Cardiac septum (tissue), 1 donor: ENCODE measurements around the gene MGST2. TPM values are rescaled to one million over a fixed set of nuclear protein-coding genes. Genes with fewer than 3 reads are reported as not detected.

Source experiments
- DNase-seq: peaks from one replicate; pipeline ENCODE4 v3.0.0-alpha.2; 2020; ENCODE audit warnings: low spot score
- intact Hi-C: fragments of 100-400 bp; cut with DNase I; formaldehyde crosslinking; loops from one replicate; pipeline ENCODE4 v1.14.0; 2022
- total RNA-seq: library from RNA; stranded (reverse); fragmentation: NEBNext Ultra II Directional; extraction: Animal tissue kit (Norgen Biotek cat#: 25700); gene quantifications from one replicate; pipeline ENCODE4 v1.2.1, GENCODE V29; 2021
- donor health status: DM: no; HTN: no; CAD: no.

Gene MGST2
- total RNA-seq, 1 donor from 2014 or later, result 90.7 TPM

GRCh38 chr4:139665079-139665689, 435 bp upstream of the MGST2 start:
- no peak for DNase-seq
- intact Hi-C loops, result no loop called here

DNA sequence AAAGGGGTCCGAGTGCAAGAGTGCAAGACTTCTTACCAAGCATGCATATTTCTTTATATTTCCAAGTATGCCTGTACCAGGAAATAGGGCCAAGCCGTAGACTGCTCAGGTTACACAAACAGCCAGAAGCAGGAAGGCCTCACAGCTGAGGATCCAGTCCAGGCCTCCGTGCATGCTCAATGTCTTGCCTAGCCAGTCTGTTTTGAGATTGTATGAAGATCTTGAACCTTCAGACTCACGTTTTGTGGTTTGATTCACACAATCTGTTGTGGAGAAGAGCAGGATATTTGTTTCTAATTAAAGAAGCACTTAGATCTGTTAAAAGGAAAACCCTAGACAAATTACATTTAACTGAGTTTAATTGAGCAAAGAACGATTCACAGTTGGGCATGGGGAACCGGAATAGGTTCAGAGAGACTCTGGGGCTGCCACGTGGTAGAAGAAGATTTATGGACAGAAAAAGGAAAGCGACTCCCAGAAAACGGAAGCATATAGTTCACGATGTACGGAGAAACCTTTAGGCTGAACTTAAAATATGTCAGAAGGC, 1.2 kb downstream of the MGST2 start:
- intact Hi-C loops, result loop anchor here (2.0 kb wide), 1 partner anchor 68 kb away; no protein-coding TSS in a partner anchor
- DNase-seq, result no peak

DNA sequence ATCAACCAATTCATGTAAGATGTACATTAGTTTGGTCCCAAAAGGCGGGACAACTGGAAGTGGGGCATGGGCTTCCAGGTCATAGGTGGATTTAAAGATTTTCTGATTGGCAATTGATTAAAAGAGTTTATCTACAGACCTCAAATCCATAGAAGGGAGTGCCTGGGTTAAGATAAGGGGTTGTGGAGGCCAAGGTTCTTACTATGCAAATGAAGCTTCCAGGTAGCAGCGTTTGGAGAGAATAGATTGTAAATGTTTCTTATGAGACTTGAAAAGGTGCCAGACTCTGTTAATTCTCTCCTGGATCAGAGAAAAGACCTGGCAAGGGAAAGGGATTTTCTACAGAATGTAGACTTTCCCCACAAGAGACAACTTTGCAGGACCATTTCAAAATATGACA, 2.4 kb downstream of the MGST2 start:
- no peak for DNase-seq
- intact Hi-C loops, result loop anchor here (2.0 kb wide), 1 partner anchor 17 kb away; no protein-coding TSS in a partner anchor

DNA sequence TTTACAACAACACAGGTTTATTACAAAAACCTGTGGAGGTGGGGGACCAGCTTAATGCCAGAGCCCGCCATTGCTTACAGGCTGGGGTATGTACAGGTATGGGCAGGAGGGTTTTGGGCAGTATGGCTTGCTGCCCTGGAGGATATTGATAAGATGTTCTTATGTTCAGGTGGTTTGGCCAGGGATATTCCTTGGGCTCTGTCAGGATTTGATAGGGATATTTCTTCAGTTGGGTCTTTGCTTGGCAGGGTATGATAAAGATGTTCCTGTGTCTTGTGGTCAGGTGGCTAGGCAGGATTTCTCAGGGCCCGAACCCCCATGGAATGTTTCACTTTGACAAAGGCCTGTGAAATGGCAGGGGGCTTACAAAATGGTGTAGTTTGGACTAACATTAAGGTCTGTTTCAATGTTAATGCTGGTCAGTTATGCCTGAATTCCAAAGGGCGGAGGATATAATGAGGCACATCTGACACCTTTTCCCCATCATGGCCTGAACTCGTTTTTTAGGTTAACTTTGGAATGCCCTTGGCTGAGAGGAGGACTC, 3.1 kb downstream of the MGST2 start:
- intact Hi-C loops, result loop anchor here (2.0 kb wide), 1 partner anchor 16 kb away; no protein-coding TSS in a partner anchor
- DNase-seq, result no peak

DNA sequence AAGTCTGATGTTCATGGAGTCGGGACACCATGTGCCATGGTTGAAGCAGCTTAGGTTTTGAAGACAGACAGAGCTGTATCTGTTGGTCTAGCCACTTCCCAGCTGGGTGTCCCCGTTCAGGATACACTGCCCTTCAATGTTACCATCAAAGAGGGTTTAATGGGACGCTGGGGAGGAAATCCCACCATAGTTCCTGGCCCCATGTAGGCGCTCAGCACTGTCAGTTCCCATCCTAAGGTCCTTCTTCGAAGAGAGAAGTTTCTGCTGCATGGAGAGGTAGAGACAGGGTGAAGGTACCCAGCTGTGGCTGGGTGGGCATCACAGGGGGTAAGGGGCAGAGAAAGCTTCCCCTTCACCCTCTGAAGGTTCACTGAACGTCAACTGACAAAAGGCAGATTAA, 3.7 kb downstream of the MGST2 start:
- intact Hi-C loops, result loop anchor here (2.0 kb wide), 1 partner anchor 15 kb away; no protein-coding TSS in a partner anchor
- no peak for DNase-seq

- intact Hi-C loops, result loop anchor here (2.0 kb wide), 1 partner anchor 15 kb away; no protein-coding TSS in a partner anchor
- no peak for DNase-seq
Measured at GRCh38 chr4:139669890-139670289, 4.3 kb downstream of the MGST2 start.

DNA sequence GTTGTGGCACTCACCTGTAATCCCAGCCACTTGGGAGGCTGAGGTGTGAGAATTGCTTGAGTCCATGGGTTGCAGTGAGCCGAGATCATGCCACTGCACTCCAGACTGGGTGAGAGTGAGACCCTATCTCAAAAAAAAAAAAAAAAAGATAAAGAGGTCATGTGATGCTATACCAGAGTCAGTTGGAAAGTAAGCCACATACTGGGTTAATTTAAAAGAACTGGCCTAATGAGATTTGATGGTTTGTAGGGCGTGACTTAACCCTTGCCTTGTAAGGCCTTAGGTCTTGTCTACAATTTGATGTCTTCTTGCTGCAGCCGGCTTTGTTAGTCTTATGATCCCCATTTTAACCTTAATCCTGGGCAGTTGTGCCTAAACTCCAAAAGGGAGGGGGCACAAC, 5.2 kb downstream of the MGST2 start:
- DNase-seq, result no peak

GRCh38 chr4:139672215-139672614, 6.6 kb downstream of the MGST2 start:
- intact Hi-C loops, result no loop called here
- no peak for DNase-seq

More for the DNA sequence above, 5.2 kb downstream of the MGST2 start:
- intact Hi-C loops, result no loop called here

DNA sequence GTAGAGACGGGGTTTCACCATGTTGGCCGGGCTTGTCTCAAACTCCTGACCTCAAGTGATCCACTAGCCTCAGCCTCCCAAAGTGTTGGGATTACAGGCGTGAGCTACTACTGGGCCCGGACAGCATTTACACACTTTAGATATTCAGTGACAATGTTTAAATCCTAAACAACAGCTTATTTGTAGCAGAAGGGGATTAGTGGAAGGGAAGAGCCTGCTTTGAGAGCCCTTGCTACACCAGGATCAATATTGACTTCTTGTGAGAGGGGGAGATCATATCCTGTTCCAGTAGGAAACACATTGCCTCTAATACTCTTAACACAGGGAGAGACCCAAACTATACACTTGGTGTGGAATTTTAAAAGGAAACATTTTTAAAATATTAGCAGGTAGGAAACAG, 7.1 kb downstream of the MGST2 start:
- no peak for DNase-seq
- intact Hi-C loops, result no loop called here

DNA sequence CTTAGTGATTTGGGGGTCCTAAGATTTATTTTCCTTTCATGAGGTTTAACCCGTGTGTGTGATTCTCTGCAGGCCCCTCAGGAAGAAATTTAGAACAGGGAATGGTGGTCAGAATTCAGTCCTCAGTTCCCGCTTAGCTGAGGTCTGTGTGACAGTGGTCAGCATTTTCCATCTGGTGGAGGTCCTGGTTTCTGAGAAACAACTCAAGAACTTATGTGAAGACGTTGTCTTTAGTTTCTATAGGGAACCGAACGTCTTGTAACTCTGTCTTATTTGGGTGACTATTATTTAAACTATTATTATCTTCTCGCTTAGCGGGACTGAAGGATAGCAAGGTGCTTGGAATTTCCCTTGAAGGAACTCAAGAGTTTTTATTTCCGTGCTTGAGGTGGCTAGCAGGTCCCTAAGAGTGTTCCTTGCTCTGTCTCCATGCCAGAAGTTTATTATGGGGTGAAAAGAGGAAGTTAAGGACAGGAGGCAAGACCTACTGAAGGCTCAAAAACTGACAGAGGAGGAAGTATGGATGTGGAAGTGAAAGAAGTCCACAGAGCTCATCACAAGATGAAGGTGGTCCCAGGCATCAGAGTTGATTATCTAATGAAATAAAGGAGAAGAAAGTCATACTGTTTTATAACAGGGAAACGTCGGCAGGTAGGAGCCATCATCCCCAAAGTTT, 9.4 kb downstream of the MGST2 start:
- intact Hi-C loops, result no loop called here

GRCh38 chr4:139675651-139676050, 10.0 kb downstream of the MGST2 start:
- no peak for DNase-seq
- intact Hi-C loops, result no loop called here

More for the DNA sequence above, 9.4 kb downstream of the MGST2 start:
- DNase-seq, result no peak

- DNase-seq, result no peak
- intact Hi-C loops, result no loop called here
Measured at GRCh38 chr4:139676365-139676764, 10.7 kb downstream of the MGST2 start.

DNA sequence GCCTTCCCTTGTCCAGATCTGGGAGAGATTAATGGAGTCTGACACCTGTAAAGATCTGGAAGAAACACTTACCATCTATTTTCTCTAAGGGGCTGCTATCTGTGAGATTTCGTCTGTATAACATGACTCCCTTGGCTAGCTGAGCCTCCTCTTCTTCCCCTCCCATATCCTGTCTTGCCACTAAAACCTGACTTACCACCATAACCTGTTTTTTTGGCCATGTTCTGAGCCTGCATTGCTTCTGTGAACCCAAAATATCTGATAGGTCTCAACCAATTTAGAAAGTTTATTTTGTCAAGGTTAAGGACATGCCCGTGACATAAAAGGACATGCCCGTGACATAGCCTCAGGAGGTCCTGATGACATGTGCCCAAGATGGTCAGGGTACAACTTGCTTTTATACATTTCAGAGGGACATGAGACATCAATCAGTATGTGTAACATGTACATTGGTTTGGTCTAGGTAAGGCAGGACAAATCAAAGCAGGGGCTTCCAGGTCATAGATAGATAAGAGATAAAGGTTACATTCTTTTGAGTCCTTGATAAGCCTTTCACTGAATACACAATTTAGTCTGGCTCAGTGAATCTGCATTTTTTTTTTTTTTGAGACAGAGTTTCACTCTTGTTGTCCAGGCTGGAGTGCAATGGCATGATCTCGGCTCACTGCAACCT, 11.4 kb downstream of the MGST2 start:
- no peak for DNase-seq

DNA sequence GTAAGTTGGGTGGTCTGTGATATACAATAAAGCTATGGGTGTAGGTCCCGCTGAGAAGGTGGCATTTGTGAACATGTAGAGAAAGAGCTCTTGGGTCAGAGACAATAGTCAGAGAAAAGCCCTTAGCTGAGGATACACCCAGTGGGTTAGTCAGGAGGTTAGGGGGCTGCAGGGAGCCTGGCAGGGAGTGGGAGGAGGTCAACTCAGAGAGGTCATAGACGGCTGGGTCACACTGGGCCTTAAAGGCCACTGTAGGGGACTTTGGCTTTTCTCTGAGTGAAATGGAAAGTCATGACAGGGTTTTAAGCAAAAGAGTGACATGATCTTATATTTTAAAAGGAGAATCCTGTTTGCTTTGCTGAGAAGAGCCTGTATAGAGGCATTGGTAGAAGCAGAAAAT, 16.7 kb downstream of the MGST2 start:
- DNase-seq, result no peak
- intact Hi-C loops, result no loop called here

More for the DNA sequence above, 11.4 kb downstream of the MGST2 start:
- intact Hi-C loops, result no loop called here

- intact Hi-C loops, result no loop called here
- no peak for DNase-seq
Measured at GRCh38 chr4:139682741-139683151, 17.1 kb downstream of the MGST2 start.

DNA sequence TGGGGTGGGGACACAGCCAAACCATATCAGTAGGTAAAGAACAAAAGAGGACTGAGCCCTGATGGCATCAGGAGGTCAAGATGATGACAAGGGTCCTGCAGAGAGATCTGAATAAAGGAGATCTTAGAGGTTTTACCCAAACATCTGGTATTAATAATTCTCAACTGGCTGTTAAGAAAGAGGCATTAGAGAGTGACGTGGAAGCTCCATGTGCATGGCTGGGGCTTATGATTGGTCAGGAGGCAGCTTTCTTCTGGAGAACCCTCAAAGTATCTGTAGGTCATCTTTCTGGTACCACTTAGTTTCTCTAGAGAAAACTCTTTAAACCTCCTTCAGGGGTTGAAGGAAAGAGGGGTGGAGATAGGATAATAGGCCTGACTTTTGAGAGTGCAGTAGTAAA, 18.7 kb downstream of the MGST2 start:
- intact Hi-C loops, result loop anchor here (2.0 kb wide), 1 partner anchor 16 kb away; no protein-coding TSS in a partner anchor
- no peak for DNase-seq

DNA sequence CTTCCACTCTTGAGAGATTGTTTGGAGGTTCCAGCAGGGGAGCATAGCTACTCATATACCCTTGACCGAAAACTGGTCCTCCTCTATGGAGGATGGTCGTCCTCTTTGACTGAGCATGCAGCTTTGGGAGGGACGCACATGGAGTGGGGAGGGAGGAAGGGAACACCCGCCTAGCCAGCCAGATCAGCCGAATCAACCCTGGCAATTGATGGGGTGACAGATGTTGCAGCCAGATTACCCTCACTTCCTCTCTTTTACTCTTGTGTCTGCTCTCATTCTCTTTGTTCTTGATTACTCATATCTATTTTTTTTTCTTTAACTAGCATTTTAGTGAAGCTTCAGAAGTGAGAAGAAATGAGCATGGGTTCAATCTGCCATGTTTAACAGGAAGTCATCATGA, 19.6 kb downstream of the MGST2 start:
- no peak for DNase-seq
- intact Hi-C loops, result loop anchor here (2.0 kb wide), 1 partner anchor 16 kb away; no protein-coding TSS in a partner anchor

DNA sequence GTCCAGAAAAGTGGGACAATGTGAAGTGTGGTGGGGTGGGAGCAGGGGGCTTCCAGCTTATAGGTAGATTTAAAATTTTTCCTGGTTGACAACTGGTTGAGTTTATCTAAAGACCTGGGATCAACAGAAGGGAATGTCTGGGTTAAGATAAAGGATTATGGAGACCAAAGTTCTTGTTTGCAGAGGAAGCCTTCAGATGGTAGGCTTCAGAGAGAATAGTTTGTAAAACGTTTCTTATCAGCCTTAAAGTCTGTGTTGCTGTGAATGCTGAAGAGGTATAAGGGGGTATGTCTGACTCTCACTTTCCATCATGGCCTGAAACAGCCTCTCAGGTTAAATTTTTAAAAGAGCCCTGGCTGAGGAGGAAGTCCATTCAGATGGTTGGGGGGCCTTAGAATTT, 20.5 kb downstream of the MGST2 start:
- intact Hi-C loops, result no loop called here
- no peak for DNase-seq

DNA sequence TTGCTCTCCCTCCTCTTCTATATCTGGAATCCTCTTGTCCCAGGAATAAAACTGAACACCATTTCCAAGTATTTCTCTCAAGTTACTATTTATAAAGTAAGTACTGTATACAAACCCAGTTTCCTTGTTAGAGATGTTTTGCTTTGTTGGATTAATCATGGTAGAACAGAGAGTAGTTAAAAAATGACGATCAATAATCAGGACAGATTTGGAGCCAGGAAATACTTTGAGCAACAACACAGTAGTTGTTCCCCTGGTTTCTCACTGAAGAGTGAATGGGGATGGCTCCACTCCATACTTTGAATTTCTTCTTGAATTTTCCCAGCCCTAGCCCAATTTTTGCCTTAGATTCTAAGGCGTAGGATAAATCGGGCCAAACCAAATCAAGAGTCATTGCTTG, 21.4 kb downstream of the MGST2 start:
- intact Hi-C loops, result no loop called here

More for the DNA sequence above, 21.4 kb downstream of the MGST2 start:
- DNase-seq, result no peak
